ENCODE measurements around the gene A4GNT.
"Not testable (repeated sequence)": the region's sequence is repeated elsewhere in the genome, so short reads cannot be mapped to it uniquely, and the experiment has no call there.

Gene A4GNT

DNA sequence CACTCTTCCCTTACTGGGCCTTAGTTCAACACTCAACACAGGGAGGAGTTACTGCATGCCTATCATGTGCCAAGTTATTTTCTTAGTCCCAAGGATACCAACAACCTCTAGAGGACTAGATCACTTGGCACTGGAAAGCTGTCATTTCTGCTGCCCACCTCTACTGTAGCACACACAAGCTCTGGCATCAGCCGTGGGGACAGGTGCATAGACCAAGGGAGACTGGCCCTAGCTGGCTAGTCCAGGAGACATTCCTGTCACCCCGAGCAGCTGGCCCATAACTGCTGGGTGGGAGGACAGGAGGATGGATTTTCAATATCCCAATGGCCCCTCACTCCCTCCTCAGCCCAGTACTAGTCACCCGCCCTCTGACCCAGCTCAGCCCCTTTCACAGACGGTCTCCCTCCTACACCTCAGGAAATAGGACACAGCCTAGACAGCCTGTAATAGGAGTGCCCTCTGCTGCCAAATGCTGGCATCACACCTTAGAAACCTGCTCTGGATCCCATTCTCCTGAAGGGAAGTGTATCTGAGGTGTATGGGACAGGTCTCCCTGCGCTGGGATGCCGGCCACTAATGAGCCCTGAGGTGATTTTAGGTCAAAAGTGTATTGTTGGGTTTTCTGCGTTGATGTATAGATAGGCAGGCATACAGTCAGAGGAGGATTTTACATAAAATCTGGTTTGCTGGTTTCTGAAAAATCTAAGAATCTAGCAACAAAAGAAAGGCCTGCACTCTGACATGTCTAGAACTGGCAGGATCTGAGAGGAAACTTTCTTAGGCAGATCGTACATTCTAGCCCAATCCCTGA is 13.4 kb downstream of the A4GNT start:
- peak; percentile 81 for DNase-seq (ENCODE audit: low spot score)

DNA sequence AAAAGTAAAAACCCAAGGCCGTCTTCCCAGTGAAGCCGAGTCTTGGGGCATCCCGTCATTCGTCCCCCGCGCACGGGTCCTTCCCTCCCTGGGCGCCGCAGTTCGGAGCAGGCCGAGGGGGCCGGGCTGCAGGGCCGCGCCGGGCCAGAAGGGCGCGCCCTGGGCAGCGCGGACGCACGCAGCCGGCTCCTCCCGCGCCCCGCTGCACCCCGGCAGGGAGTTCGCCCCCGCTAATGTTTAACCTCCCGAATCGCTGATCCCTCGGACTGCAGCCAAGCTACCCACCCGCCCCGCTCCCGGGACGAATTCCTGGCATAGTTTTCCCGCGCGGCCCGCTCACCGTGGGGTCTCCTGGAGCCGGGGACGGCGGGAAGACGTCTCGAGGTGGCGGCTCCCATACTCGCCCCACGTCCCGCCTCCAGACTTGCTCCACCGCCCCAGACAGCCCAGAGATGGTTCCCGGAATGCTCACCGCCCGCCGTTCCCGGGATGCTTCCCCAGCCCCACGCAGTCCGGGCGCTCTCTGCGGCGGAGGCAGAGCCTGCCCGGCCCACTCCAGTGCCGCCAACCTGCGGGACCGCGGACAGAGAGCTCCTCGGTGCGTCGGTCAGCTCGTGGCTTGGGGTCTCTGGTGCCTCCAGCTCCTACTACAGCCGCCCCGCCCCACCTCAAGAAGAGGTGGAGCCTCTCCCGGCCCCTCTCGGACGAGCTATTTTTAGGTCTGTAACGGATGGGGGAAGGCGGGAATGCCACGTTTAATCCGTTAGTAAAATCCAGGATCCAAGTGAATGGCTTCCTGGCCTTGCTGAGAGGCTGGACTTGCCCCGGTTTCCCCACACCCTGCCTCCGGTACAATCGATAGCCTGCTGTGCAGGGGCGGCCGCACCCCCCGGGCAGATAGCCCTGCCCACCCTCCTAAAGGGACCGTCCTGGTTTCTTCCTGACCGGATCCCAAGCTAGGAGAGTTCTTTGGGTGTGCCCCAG is 16.9 kb downstream of the A4GNT start, which contains the start of gene DZIP1L:
DZIP1L (minus strand) TSS at position 621 of the 984 bp plus-strand sequence. CDS start 11,637 bp downstream, outside the sequence.
- DNase-seq (ENCODE audit: low spot score) = peak; percentile 82

- DNase-seq (ENCODE audit: low spot score) = peak; percentile 68
These were observed 17.7 kb downstream of the A4GNT start for GRCh38 chr3:138114431-138114918.

- no peak for DNase-seq (ENCODE audit: low spot score)
These were observed 18.9 kb downstream of the A4GNT start for GRCh38 chr3:138113326-138113725.

GRCh38 chr3:138112362-138112761 is 19.8 kb downstream of the A4GNT start:
- DNase-seq (ENCODE audit: low spot score) = no peak

DNA sequence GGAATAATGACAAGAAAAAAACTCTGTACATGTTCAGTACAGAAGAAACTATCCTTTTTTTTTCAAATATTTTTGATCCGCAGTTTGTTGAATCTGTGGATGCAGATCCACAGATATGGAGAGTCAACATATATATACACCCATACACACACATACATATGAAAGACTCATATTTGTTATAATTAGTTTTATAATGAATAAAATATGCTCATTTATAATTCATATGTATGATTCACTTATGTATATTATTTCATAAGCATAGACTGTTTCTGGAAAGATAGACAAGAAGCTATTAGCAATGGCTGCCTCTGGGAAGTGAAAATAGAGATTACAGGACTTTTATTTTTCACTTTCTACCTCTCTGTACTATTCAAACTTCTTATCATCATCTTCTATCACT is 26.6 kb downstream of the A4GNT start:
- no peak for DNase-seq (ENCODE audit: low spot score)

GRCh38 chr3:138103466-138103865 is 28.7 kb downstream of the A4GNT start:
- no peak for DNase-seq (ENCODE audit: low spot score)

DNA sequence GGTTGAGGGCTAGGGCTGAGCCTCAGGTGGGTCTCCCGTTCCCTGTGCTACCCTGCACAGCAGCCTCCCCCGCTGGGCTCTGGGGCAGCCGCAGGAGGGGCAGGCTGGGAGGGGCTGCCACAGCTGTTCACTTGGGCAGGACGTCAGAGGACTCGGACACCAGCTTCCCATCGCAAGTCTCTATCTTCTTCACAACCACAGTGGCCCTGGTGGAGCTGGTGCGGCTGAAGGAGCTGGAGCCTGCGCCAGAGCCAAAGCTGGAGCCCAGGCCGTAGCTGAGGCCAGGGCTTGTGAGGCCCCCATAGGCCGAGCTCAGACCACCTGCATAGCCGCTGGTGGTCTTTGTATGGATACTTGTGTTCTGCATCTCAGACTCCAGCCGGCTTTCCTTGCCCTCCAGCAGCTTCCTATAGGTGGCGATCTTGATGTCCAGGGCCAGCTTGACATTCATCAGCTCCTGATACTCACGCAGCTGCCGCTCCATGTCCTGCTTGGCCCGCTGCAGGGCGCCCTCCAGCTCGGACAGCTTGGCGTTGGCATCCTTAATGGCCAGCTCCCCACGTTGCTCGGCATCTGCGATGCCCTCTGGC is 30.7 kb downstream of the A4GNT start:
- DNase-seq (ENCODE audit: low spot score) = peak; percentile 61

- DNase-seq (ENCODE audit: low spot score) = no peak
These were observed 32.8 kb downstream of the A4GNT start for GRCh38 chr3:138099417-138099816.

DNA sequence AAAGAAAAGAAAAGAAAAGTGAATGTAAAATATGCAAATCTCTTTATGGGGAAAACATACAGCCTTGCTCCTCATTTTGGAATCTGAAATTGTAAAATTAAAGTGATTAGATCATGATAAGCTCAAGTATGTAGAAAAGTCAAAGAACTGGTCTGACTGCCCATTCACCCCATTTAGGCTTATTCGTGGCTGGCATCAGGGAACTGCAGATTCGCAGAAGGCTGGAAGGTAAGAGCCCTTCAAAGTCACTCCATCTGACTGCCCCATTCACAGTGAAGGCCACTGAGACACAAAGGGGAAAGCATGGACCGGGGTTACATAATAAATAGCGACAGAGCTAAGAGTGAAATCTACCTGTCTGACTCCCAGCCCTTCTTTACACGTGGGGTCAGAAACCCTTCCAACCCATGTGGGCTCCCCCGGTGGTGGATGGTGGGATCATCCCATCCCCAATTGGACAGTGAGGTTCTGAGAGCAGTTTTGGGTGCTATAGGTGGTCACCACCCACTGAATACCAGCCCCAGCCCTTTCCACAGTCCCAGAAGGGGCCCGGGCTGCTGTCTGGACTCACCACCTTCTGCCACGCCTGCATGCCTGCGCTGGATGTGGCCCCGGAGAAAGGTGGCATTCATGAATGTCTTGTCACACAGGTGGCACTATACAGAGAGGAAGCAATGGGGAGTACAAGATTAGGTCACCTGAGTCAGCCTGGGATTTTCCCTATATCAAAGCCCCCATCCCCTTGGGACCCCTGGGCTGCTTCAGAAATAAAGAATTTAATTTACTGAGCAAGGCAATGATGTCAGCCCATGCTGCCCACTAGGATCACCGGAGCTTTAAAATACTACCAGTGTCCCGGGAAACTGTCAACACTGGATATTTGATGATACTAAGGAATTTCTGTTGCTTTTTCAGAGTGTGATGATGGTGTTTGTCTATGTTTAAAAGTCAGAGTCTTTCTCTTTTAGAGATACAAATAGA is 34.7 kb downstream of the A4GNT start:
- no peak for DNase-seq (ENCODE audit: low spot score)

- DNase-seq (ENCODE audit: low spot score) = no peak
These were observed 38.5 kb downstream of the A4GNT start for GRCh38 chr3:138093721-138094120.

- no peak for DNase-seq (ENCODE audit: low spot score)
These were observed 40.2 kb downstream of the A4GNT start for GRCh38 chr3:138092023-138092422.

GRCh38 chr3:138089091-138089490 is 43.1 kb downstream of the A4GNT start:
- no peak for DNase-seq (ENCODE audit: low spot score)

GRCh38 chr3:138085745-138086144 is 46.4 kb downstream of the A4GNT start:
- DNase-seq (ENCODE audit: low spot score) = not testable (repeated sequence)

GRCh38 chr3:138084196-138084595 is 48.0 kb downstream of the A4GNT start:
- no peak for DNase-seq (ENCODE audit: low spot score)

- no peak for DNase-seq (ENCODE audit: low spot score)
These were observed 49.2 kb downstream of the A4GNT start for GRCh38 chr3:138082992-138083386.

DNA sequence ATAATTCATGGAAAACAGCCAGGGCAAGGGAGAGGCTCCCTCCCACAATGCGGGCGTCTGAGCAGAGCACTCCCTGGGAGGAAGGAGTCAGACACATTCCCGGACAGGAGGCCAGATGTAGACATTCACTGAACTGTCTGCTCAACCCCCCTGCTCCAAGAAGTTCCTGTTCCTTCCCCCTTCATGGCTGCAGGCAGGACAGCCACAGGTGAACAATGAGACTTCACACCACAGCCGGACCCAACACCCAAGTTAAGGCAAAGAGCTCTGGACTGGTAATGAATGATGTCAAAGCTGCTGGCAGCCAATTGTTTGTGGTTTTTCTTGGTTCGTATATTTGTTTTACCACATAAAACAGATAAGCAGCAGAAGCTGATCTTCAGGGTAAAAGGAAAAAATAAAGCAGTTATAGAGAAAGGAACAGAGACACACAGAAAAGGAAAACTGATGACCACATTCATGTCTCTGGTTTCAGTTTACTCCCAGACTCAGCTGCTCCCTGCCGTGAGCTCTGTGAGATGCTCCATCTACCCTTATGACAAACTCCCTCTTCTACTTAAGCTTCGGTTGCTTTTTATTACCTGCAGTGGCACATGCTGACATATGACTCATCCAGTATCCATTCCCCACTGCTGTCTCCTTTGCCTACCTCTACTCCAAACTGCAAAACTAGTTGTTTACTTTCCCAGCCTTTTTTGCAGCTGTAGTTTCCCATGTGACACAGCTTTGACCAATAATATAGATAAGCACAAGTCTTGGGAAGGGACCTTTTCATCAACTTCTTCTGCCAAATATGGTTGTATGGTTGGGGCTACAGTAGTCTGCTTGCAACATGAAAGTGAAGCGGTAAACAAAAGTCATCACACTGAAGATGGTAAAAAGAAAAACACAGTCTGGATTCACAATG is 49.9 kb downstream of the A4GNT start:
- DNase-seq (ENCODE audit: low spot score) = no peak

DNA sequence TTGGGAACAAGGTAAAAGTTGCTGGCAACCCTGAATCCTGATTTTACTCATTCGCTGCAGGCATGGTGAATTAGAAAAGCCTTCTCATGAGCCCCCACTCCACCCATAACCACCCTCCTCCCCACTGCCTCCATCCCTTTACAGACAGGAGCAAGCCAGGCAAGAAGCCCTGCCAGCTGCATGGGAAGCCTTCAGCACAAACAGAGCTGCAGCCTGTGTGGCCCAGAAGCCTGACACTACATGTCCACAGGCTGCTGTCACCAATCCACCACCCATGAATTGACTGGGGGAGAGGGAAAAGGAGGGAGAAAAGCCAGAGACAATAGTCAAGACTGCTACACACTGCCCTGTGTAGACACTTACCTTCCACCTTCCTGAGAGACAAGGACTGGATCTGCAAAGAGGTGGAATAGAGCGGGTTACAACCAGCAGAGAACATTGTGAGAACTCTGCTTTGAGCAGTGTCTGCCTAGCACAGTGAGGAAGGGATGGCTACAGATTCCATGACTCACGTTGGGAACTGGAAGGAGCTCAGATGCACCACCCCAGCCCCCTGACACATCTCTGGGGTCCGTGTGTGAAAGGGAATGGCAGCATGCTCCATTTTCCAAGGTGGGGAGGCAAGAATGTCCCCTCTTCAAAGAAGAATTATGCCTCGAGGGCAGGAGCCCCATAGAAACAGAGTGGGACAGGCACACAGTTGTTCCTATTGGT is 50.7 kb downstream of the A4GNT start:
- DNase-seq (ENCODE audit: low spot score) = no peak

- DNase-seq (ENCODE audit: low spot score) = no peak
These were observed 52.3 kb downstream of the A4GNT start for GRCh38 chr3:138079901-138080300.

Data from ecto neural progenitor cell (in vitro differentiated cells).